Sigmoid colon (tissue), 7 donors: ENCODE measurements around the gene ZNF3. TPM values are rescaled to one million over a fixed set of nuclear protein-coding genes. Genes with fewer than 3 reads are reported as not detected.

Experiments used
- DNase-seq: peaks from one replicate; pipeline ENCODE4 v3.0.0-alpha.2; 2019
- H3K27ac ChIP-seq, 4 donors: fragments of 200-600 bp; sonication (generic); one replicate each; pipeline ENCODE4 v1.5.1; 2016 to 2019; ENCODE audit warnings: mild to moderate bottlenecking in 1 of 4
- H3K27me3 ChIP-seq, 3 donors: fragments of 200-600 bp; sonication (generic); one replicate each; pipeline ENCODE4 v1.5.1; 2019; ENCODE audit warnings: mild to moderate bottlenecking in 1 of 3
- H3K36me3 ChIP-seq, 4 donors: fragments of 200-600 bp; sonication (generic); one replicate each; pipeline ENCODE4 v1.5.1; 2016 to 2019
- H3K4me1 ChIP-seq, 4 donors: fragments of 200-600 bp; sonication (generic); one replicate each; pipeline ENCODE4 v1.5.1; 2017 to 2019
- H3K4me3 ChIP-seq, 4 donors: fragments of 200-600 bp; sonication (generic); one replicate each; pipeline ENCODE4 v1.5.1; 2017 to 2019; ENCODE audit warnings: mild to moderate bottlenecking in 2 of 4, moderate library complexity in 1 of 4
- H3K9me3 ChIP-seq, 4 donors: fragments of 200-600 bp in 3 of 4; sonication (generic) in 3 of 4; one replicate each; pipeline versions ENCODE4 v1.5.1 to v1.6.1; 2013 to 2019
- CTCF ChIP-seq, 4 experiments: fragments of 450-650 bp in 3 of 4; fragments of 200-600 bp in 1 of 4; IDR thresholded peaks; one replicate each; pipeline ENCODE4 v1.5.1; 2016 to 2019; ENCODE audit warnings: antibody characterized with exemption in 4 of 4, mild to moderate bottlenecking in 3 of 4, moderate library complexity in 2 of 4
- EP300 ChIP-seq, 4 donors: sonication (generic); formaldehyde crosslinking; IDR thresholded peaks; one replicate each; pipeline ENCODE4 v1.6.1; 2017; ENCODE audit warnings: antibody characterized with exemption in 4 of 4
- POLR2A ChIP-seq, 2 donors: fragments of 450-650 bp; IDR thresholded peaks; one replicate each; pipeline ENCODE4 v1.6.1; 2016; ENCODE audit warnings: antibody characterized with exemption in 2 of 2, mild to moderate bottlenecking in 2 of 2, moderate library complexity in 2 of 2
- POLR2AphosphoS5 ChIP-seq, 4 donors: sonication (generic); formaldehyde crosslinking; IDR thresholded peaks; one replicate each; pipeline ENCODE4 v1.6.1; 2017; ENCODE audit warnings: antibody characterized with exemption in 4 of 4
- WGBS, 2 donors: extraction: QIAGEN DNeasy Blood & Tissue Kit; methylation state at CpG; one replicate each; pipeline ENCODE4 v1.1.7; 2013; 5-methylcytosine and 5-hydroxymethylcytosine counted together
- intact Hi-C: fragments of 100-400 bp; cut with DNase I; formaldehyde crosslinking; loops from one replicate; pipeline ENCODE4 v1.15.1; 2023
- polyA plus RNA-seq, 3 donors: library from polyadenylated mRNA; stranded (reverse); fragments of 200-250 nt; gene quantifications; one replicate each; pipeline ENCODE4 v1.2.3, GENCODE V29; 2013
- total RNA-seq, 4 donors: library from RNA; depleted of rRNA; stranded (reverse); fragments of >200 nt; gene quantifications; one replicate each; pipeline ENCODE4 v1.1.0, GENCODE V29; 2016
- donor health status: healthy with polysubstance abuse.
- donor health status: Bipolar disorder and iron deficiency.
- donor health status: healthy.

ZNF3 gene
- total and polyA plus RNA-seq, 7 donors: 17.1 to 28.0 (median 19.2) TPM

- DNase-seq: peak; percentile 97
- peaks cover 31 to 71% (median 43%) of the 10 kb centered on the region in 4 donors for H3K36me3 ChIP-seq
- intact Hi-C loops: loop anchor here (1.0 to 2.0 kb wide), 4 partner anchors 12 to 51 kb away; partner anchors contain the start of genes CNPY4, COPS6, MBLAC1 and TAF6
- H3K27me3 ChIP-seq: no peaks in the 10 kb centered on the region
- peak overlapping the region; percentile 66 to 89 (median 82) for H3K4me3 ChIP-seq
- no peak for TF ChIP-seq POLR2A (IDR thresholded peaks at IDR 0.05)
- no peak for TF ChIP-seq CTCF (IDR thresholded peaks at IDR 0.05)
- peak in 1 of 4 donors; percentile 62 for TF ChIP-seq EP300 (IDR thresholded peaks at IDR 0.05)
- peak; percentile 64 to 84 (median 81) for TF ChIP-seq POLR2AphosphoS5 (IDR thresholded peaks at IDR 0.05)
- H3K4me1 ChIP-seq: peaks cover 0 to 41% (median 25%) of the 10 kb centered on the region in 4 donors
- 0 to 1% methylated on average over 61 of the region's 61 CpGs for WGBS, 2 donors
- H3K9me3 ChIP-seq: no peaks in the 10 kb centered on the region
- H3K27ac ChIP-seq: peak overlapping the region; percentile 95 to 99 (median 97)
Observed at GRCh38 chr7:100100420-100101015, 19.0 kb upstream of the ZNF3 start.

- H3K4me1 ChIP-seq: peaks cover 0 to 41% (median 25%) of the 10 kb centered on the region in 4 donors
- 30 to 56% methylated on average over 12 of the region's 12 CpGs for WGBS, 2 donors
- H3K36me3 ChIP-seq: peaks cover 42 to 71% (median 47%) of the 10 kb centered on the region in 4 donors
- H3K9me3 ChIP-seq: no peaks in the 10 kb centered on the region
- TF ChIP-seq EP300 (IDR thresholded peaks at IDR 0.05) (no peak), POLR2A (IDR thresholded peaks at IDR 0.05) (no peak)
- intact Hi-C loops: no loop called here
- DNase-seq: no peak
- peak overlapping the region; percentile 66 to 89 (median 82) for H3K4me3 ChIP-seq
- H3K27me3 ChIP-seq: no peaks in the 10 kb centered on the region
- H3K27ac ChIP-seq: peak overlapping the region; percentile 95 to 99 (median 97)
Observed at GRCh38 chr7:100099452-100099851, 17.9 kb upstream of the ZNF3 start.

- H3K9me3 ChIP-seq: no peaks in the 10 kb centered on the region
- 79 to 89% methylated on average over 10 of the region's 10 CpGs for WGBS, 2 donors
- H3K4me1 ChIP-seq: peaks cover 0 to 42% (median 28%) of the 10 kb centered on the region in 4 donors
- no peak for DNase-seq
- intact Hi-C loops: no loop called here
- TF ChIP-seq CTCF (IDR thresholded peaks at IDR 0.05): no peak
- no peak for TF ChIP-seq POLR2A (IDR thresholded peaks at IDR 0.05)
- TF ChIP-seq POLR2AphosphoS5 (IDR thresholded peaks at IDR 0.05): no peak
- TF ChIP-seq EP300 (IDR thresholded peaks at IDR 0.05): no peak
- H3K27me3 ChIP-seq: no peaks in the 10 kb centered on the region
- H3K4me3 ChIP-seq: no peak overlapping the region
- no peak overlapping the region for H3K27ac ChIP-seq
- peaks cover 46 to 71% (median 52%) of the 10 kb centered on the region in 4 donors for H3K36me3 ChIP-seq
Observed at GRCh38 chr7:100098913-100099312, 17.4 kb upstream of the ZNF3 start.

- Histone ChIP-seq H3K27me3 (no peaks in the 10 kb centered on the region), H3K27ac (no peak overlapping the region), H3K36me3 (peaks cover 72 to 90% (median 80%) of the 10 kb centered on the region in 4 donors), H3K9me3 (no peaks in the 10 kb centered on the region), H3K4me3 (no peak overlapping the region), H3K4me1 (peaks cover 0 to 33% (median 27%) of the 10 kb centered on the region in 4 donors)
- 89 to 95% methylated on average over 17 of the region's 17 CpGs for WGBS, 2 donors
- TF ChIP-seq POLR2AphosphoS5 (IDR thresholded peaks at IDR 0.05) (no peak), CTCF (IDR thresholded peaks at IDR 0.05) (no peak), EP300 (IDR thresholded peaks at IDR 0.05) (no peak), POLR2A (IDR thresholded peaks at IDR 0.05) (no peak)
- DNase-seq: no peak
- intact Hi-C loops: no loop called here
Observed at GRCh38 chr7:100095704-100096103, 14.2 kb upstream of the ZNF3 start.

- H3K4me3 ChIP-seq: no peak overlapping the region
- H3K27me3 ChIP-seq: no peaks in the 10 kb centered on the region
- no peak overlapping the region for H3K27ac ChIP-seq
- WGBS, 2 donors: 82% methylated on average over 9 of the region's 9 CpGs
- no peaks in the 10 kb centered on the region for H3K9me3 ChIP-seq
- no peak for TF ChIP-seq CTCF (IDR thresholded peaks at IDR 0.05)
- TF ChIP-seq POLR2AphosphoS5 (IDR thresholded peaks at IDR 0.05): no peak
- TF ChIP-seq POLR2A (IDR thresholded peaks at IDR 0.05): no peak
- TF ChIP-seq EP300 (IDR thresholded peaks at IDR 0.05): no peak
- peaks cover 0 to 32% (median 28%) of the 10 kb centered on the region in 4 donors for H3K4me1 ChIP-seq
- intact Hi-C loops: no loop called here
- H3K36me3 ChIP-seq: peaks cover 73 to 94% (median 84%) of the 10 kb centered on the region in 4 donors
- no peak for DNase-seq
Observed at GRCh38 chr7:100095289-100095688, 13.8 kb upstream of the ZNF3 start.
